Activated CD4-positive, alpha-beta T cell treated with anti-CD3 and anti-CD28 coated beads for 1 hour (primary cell): ENCODE measurements around the gene PACSIN1.
A peak's percentile ranks its signal among the peaks of the same experiment; 100 is the strongest.

Experiments used
- DNase-seq: peaks from one replicate; pipeline ENCODE4 v3.0.0-alpha.2; 2020

Gene PACSIN1

DNA sequence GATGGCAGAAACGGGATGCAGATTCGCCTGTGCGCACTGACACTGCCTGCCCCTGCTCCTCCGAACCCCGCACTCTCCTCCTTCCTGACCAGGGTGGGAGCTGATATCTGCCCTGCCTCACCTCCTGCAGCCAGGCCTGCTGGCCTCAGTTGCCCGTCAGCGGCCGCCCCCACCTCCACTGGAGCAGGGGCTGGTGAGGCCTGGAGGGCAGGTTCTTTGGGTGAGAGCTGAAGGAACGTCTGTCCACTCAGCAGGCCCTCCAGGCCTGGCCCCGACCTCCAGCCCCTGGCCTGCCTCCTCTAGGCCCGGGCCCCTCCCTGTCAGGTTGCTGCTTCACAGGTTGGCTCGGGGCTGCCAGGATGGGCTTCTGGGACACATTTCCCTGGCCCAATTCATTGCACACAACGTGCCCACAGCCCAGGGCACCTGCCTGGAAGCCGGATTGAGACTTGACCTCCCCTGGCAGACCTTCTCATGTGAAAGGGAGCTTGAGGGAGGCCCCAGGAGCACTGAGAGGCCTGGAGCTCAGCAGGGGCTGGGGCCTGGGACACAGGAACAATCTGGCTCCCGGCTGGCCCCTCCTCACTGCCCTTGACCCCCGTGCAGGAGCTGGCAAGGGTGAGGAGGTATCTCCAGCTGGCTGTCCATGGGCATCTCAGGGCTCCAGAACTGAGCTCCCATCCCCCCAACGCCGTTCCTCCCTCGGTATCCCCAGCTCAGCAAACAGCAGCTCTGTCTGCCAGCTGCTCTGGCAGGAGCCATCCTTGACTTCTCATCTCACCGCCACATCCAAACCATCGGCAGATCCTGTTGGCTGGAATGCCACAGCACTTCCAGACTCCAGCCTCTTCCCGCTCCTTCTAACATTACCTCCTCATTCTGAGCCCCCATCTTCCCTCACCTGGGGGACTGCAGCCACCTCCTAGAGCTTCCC, 50.8 kb downstream of the PACSIN1 start:
- DNase-seq = no peak

GRCh38 chr6:34517461-34517881, 51.6 kb downstream of the PACSIN1 start:
- no peak for DNase-seq

DNA sequence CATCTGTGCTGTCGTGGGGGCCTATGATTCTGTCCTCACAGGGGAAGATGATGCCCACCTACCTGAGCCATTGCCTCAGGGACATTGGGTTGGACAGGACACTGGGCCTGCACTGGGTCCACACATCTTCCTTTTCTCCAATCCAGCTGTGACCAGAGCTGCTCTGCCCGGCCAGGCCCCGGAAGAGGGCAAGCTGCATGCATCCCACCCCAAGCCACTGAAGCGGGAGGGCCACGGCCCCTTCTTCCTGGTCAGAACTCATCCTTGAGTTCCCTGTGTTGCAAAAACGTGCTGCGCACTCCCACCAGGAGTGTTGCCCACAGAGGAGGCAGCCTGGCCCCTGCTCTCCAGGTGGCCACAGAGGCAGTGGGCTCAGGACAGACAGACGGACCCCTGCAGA, 52.1 kb downstream of the PACSIN1 start:
- no peak for DNase-seq

DNA sequence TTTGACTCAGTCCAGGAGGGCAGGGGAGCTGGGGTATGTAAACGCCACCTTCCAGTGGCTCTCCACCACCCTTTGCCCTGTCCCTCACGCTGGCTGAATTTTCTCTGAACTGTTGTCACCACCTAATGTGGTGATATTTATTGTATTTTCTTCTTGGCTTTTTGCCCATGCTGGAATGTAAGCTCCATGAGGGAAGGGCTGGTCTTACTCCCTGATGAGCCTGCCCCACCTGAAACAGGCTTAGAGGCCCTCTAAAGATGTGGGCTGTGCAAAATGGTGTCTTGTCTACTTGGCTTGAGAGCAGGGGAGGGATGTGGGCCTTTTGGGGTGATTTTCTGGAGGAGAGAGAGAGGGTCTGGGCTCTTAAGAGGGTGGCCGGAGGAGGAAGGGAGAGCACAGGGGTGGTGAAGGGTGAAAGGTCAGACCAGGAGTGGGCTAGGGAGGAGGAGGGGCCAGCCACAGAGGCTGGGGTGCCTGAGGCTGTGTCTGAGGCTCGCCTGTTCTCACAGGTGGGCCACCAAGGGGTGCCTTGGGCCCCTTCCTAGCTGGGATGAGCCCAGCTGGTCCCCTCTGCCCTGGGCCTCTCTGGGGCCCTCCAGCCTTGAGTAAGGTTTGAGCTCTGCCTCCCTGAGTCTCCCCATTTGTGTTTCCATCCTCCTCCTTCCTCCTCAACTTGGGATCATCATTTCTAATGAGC, 52.9 kb downstream of the PACSIN1 start:
- no peak for DNase-seq

DNA sequence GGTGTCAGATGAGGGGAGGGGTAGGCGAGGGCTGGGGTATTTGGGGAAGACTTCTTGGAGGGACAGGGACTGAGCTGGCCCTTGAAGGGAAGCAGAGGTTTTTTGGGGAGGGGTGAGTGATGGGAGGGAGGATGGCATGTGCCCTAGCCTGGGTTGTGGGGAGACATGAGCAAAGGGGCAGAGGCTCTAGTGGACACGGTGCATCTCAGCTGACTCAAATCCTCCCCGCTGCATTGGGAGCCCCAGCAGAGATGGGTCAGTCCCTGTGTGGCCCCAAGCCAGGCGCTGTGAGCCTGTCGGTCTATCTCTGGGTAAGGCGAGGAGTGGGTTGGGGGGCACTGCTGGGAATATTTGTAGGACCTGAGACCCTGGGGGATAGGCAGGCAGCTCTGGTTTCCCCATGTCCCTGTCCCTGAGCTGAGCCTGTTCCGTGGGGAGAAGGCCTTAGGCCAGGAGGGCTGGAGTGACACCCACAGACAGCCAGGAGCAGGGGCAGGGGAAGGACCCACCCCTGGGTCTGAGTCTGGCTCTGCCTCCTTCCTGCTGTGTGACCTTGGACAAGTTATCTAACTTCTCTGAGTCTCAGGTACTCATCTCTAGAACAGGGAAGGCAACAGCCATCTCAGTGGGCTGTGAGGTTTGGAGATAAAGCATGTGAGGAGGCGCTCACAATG, 54.2 kb downstream of the PACSIN1 start:
- no peak for DNase-seq

- DNase-seq = no peak
Measured at GRCh38 chr6:34520645-34521462, 55.0 kb downstream of the PACSIN1 start.

DNA sequence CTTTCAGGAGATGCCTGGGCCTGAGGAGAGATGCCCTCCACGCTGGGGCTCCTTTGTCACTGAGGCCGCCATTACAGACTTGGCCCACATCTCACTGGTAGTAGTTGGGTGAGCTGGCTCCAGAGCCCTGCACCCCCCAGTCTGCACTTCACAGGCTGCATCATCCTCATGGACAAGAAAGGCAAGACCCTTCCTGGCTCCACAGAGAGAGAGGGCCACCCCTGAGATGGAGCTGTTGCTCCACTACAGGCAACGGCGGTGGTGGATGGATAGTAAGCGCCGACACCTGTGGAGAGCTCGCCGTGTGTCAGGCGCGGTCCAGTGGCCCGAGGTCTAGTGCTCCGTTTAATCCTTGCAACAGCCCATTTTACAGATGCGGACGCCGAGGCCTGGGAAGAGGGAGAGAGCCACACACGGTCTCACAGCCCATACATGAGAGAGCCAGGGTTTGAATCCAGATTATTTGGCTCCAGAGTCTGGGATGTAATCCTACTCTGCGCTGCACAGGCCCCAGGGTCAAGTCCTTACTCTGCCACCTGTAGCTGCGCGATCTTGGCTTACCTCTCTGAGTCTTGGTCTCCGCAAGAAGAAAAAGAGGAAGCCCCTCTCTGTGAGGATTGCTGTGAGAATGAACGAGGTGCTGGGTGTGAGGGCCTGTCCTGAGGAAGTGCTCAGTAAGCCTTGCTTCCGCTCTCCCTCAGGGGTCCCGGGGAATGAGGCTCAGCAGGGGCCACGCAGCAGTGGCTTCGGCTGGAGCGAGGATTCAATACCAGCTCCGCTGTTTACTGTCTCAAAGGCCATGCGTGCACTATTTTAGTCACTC, 55.8 kb downstream of the PACSIN1 start:
- DNase-seq = no peak

DNA sequence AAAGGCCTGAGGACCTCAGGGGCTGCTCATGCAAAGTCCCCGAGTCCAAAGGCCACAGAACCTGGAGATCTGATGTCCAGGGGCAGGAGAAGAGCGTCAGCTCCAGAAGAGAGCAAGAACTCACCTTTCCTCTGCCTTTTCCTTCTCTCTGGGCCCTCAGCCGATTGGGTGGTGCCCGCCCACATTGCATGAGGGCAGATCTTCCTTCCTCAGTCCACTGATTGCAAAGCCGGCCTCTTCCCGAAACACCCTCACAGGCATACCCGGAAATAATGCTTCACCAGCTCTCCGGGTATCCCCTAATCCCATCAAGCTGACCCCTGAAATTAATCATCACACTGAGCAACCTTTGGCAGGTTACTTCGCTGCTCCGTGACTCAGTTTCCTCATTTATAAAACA, 56.9 kb downstream of the PACSIN1 start:
- DNase-seq = no peak

- no peak for DNase-seq
Measured at GRCh38 chr6:34523441-34524206, 57.7 kb downstream of the PACSIN1 start.

- DNase-seq = no peak
Measured at GRCh38 chr6:34524499-34524898, 58.6 kb downstream of the PACSIN1 start.

- DNase-seq = no peak
Measured at GRCh38 chr6:34524971-34525370, 59.1 kb downstream of the PACSIN1 start.

GRCh38 chr6:34525431-34526175, 59.7 kb downstream of the PACSIN1 start:
- no peak for DNase-seq

- no peak for DNase-seq
Measured at GRCh38 chr6:34526241-34526972, 60.5 kb downstream of the PACSIN1 start.

DNA sequence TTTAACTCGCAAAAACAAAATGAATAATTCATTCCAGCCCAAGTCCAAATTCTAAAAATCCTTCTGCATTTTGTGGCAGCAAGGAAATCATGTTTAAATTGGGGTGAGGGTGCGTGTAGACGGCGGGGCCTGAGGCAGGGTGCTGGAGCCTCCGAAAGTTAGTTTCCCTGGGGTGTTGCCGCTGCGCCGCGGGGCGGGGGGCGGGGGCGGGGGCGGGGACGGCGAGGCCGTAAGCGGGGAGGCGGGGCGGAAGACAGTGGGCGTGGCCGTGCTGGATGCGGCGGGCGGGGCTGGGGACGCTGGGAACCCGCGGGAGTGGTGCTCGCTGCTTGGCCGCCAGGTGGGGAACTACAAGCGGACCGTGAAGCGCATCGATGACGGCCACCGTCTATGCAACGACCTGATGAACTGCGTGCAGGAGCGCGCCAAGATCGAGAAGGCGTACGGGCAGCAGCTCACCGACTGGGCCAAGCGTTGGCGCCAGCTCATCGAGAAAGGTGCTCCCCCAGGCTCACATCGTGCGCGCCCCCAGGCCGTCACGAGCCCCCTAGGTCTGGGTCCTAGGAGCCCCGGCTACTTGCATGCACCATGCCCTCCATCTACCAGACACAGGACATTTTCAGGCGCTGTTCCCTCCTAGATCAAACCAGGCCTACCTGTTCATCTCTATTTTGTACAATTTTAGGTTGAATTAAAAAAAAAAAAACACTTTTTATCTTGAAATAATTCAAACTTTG, 61.3 kb downstream of the PACSIN1 start:
- DNase-seq = peak; percentile 95

GRCh38 chr6:34527751-34528670, 62.1 kb downstream of the PACSIN1 start:
- no peak for DNase-seq

DNA sequence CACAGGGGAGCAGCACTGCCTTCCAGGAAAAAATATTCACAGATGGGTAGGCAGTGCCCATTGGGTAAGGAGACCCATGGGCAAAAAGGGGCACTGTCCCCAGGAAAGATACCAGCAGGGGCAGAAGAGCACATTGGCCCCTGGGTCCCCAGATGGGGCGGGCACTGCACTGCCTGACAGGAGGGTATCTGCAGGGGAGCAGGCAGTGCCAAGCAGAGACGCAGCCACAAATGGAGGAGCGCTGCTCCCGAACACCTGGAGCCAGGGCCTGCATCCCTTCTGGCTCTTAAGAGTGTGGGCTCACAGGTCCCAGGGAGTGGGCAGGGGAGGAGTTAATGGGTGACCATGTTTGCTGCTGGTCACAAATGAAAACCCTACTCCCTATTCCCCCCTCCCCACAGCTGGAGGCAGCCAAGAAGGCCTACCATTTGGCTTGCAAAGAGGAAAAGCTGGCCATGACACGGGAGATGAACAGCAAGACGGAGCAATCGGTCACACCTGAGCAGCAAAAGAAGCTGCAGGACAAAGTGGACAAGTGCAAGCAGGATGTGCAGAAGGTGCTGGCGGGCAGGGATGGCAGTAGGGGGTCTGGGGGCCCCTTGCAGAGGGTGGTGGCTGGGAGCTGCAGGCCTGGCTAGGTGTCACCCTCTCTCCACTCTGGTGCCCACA, 63.3 kb downstream of the PACSIN1 start:
- DNase-seq = no peak
